Posterior cingulate gyrus (tissue), 11 donors: ENCODE results near the gene STN1.

Experiments used
- DNase-seq, 10 donors: peaks; one replicate each; pipeline versions ENCODE4 v3.0.0 to v3.0.0-alpha.2; 2020 to 2021; ENCODE audit warnings: mixed read lengths in 3 of 10
- intact Hi-C: fragments of 100-400 bp; cut with DNase I; formaldehyde crosslinking; loops from one replicate; pipeline ENCODE4 v1.15.1; 2023

The STN1 gene

DNA sequence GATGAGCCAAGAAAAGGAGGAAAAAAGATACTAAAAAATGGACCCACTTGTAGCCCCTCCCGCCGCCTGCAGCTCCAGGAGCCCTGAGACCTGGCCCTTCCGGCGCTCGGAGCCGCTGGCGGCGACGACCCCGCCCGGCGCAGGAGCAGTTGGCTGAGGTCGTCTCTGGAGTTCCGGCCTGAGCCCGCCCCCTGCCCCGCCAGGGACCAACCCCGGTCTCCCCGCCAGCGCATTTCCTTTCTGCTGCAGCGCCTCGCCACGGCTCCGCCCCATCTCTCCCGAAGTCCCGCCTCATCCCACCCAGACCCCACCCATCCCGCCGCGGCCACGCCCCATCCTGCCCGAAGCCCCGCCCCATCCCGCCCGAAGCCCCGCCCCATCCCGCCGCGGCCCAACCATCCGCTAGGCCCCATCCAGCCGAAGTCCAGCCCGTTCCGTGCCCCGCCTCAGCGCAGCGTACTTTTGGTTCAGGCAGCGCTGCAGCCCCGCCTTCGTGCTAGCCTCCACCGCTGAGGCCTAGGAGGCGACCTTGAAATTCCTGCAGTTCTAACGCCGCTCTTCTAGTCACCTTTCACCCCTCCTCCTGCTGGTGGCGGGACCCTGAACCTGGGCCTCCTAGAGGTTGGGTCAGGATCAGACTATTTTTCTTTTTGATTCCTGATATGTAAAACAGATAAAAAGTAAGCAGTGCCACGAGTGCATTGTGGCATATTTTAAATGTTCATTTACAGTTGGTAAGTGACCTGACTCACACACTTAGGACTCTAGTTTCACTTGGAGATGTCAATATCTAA lies at the start of gene STN1:
Gene STN1, minus strand, starts transcription at position 132 of the 794 bp plus-strand sequence. CDS start 590 bp downstream, outside the sequence.
- intact Hi-C loops = loop anchor here (5.0 to 10.0 kb wide), 3 partner anchors 49 to 204 kb away; partner anchors contain the start of genes SFR1 and SLK
- DNase-seq = peak; percentile 94 to 100 (median 98)

GRCh38 chr10:103967448-103968071 lies 49.6 kb upstream of the STN1 start:
- intact Hi-C loops = loop anchor here (1.0 to 5.0 kb wide), 2 partner anchors 50 to 154 kb away; partner anchors contain the start of gene STN1
- no peak for DNase-seq

DNA sequence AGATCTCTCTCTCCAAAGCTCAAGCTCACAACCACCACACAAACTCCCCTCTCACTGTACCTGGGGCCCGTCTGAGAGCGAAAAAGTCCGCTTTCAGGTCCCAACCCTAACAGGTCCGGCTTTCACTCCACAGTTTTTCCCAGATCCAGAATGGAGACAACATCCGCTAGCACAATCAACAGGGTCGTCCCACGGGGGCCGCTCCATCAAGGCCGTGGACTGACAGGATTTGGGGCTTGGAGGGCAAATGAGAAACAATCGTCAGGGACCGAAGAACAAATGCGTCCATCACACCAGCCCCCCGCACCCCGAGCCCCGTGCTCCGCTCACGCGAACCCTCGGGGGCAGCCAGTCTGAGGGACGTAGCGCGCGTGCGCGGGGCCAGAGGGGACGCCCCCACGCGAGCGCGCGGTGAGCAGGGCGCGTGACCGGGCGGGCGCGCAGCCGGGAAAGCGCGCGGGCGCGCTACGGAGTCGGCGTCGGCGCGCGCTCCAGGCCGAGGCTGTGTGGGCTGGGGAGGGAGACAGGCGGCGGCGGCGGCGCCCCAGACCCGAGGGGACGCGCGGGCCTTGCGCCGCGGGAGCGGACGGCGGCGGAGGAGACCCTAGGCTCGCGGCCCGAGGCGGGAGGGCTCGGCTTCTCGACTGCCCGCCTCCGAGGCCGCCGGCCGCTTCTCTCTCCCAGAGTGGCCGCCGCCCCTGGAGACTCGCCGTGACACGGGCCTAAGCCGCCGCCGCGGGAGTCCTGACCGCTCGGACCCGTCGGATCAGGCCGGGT lies 48.9 kb upstream of the STN1 start, which contains the start of gene SLK:
Gene SLK, plus strand, starts transcription at position 470 of the 777 bp plus-strand sequence. CDS start 606 bp downstream, outside the sequence.
- intact Hi-C loops = loop anchor here (1.0 to 5.0 kb wide), 2 partner anchors 50 to 154 kb away; partner anchors contain the start of gene STN1
- DNase-seq = peak; percentile 62 to 97 (median 74)

GRCh38 chr10:103960103-103960502 lies 42.1 kb upstream of the STN1 start:
- intact Hi-C loops = no loop called here
- no peak for DNase-seq

- intact Hi-C loops = no loop called here
- no peak for DNase-seq
Measured at GRCh38 chr10:103958996-103959395, 41.0 kb upstream of the STN1 start.

DNA sequence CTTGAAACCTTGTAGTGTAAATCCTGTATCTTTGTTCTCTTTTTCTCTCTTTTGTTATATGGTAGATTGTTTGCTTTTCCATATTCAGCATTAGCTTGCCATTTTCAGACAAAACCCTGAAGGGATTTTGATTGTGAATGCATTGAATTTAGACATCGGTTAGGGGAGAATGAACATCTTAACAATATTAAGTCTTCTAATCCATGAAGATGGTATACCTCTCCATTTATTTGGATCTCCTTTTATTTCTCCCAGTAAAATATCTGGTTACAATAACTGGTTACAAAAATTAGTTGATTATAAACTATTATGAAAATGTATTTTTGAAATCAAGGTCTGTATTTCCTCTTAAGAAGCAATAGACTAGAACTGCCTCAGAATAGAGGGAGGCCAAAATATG lies 36.6 kb upstream of the STN1 start:
- intact Hi-C loops = no loop called here
- DNase-seq = no peak

DNA sequence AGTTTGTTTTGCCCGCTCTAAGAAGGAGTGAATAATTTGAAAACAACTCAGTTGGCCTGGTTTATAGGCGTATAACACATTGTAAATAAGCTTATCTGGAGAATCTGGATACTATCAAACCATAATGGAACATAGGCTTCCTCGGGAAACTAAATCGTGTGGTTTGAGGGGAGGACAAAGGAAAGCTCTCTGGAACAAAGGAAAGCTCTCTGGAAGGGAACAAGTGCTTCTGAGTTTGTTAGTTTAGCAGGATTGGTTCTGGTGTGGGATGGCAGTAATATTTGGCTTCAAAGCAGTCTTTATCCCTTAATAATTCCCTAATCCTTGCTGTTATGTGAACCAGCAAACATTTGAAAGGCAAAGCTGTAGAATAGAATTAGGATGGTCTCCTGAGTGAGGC lies 34.0 kb upstream of the STN1 start:
- intact Hi-C loops = no loop called here
- no peak for DNase-seq

DNA sequence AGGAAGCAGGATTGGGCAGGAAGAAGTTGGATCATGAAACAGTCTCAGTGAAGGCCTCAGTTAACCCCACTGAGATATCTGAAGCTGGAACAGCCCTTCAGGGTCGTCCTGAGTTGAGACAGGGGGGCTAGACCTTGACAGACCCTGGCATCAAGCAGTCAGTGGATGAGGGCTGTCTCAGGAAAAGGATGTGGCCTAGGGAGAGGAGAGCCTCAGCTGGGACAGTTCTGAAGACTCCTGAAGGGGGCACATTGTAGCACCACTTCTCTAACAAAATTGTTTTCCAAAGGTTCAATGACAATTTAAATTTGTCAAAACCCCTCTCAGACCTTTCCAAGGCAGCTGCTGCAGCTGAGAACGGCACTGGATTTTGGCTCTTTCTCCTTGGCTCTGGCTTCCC lies 33.2 kb upstream of the STN1 start:
- no peak for DNase-seq
- intact Hi-C loops = no loop called here

DNA sequence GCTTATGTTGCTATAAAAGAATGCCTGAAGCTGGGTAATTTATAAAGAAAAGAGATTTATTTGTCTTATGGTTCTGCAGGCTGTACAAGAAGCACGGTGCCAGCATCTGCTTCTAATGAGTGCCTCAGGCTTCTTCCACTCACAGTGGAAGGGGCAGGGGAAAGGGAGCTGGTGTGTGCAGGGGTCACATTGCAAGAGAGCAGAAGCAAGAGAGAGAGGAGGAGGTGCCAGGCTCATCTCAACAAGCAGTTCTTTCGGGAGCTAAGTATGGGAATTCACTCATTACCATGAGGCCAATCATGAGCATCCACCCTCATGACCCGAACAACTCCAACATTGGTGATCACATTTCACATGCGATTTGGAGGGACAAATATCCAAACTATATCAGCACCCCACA lies 31.7 kb upstream of the STN1 start:
- intact Hi-C loops = no loop called here

GRCh38 chr10:103947799-103948516 lies 30.0 kb upstream of the STN1 start:
- intact Hi-C loops = no loop called here
- DNase-seq = no peak

More for the DNA sequence above, 31.7 kb upstream of the STN1 start:
- no peak for DNase-seq

DNA sequence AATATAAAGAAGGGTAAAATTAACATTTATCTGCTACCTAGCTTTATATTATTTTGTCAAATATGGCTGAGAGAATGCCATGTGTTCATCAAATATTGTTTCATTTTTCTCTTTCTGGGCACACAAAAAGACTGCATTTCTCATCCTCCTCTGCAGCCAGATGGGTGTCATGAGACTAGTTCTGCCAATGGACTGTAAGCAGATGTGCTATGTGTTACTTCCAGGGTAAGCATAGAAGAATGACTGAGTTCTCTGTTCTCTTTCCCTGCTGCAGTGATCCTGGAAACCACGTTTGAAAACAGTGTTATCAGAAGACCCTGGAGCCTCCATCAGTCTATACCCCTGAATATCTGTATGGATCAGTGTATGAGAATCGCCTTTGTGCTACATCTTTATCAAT lies 24.9 kb upstream of the STN1 start:
- DNase-seq = no peak
- intact Hi-C loops = no loop called here

DNA sequence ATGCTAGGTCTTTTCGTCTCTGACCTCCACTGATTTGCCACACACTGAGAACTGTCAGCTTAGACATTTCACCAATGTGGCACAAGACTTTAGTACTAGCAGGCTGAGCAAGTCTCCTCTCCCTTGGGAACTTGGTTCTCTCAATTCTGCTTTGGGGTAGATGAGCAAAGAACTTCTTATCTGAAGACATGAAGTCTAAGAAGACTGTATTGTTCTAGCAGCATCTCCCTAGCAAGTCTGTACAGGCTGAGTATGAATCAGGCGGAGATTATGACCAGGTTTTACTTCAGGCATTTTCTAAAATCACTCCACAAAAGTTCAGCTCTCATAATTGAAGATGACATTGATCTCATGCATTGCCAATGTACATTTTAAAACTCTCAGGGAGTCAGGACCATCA lies 23.8 kb upstream of the STN1 start:
- intact Hi-C loops = no loop called here
- no peak for DNase-seq

GRCh38 chr10:103939522-103939921 lies 21.5 kb upstream of the STN1 start:
- intact Hi-C loops = no loop called here
- DNase-seq = no peak

DNA sequence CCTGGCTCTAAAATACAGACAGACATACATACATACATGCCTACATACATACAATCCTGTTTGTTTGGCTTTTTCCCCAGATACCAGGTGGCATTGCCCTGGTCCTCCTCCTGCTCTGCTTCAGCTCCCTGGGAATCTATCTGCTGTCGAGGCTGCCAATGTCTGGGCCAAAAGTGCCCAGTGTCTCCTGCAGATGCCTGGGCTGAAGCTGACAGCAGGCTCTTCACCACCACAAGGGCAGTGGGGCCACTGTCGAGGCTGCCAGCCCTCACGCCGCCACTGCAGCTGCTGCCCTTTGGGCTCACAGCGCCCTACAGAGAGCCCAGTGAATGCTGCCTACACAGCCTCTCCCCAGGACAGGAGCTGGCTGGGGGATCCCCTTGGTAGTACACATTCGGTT lies 18.0 kb upstream of the STN1 start:
- DNase-seq = peak in 9 of 10 donors; percentile 20 to 93 (median 55)
- intact Hi-C loops = no loop called here

DNA sequence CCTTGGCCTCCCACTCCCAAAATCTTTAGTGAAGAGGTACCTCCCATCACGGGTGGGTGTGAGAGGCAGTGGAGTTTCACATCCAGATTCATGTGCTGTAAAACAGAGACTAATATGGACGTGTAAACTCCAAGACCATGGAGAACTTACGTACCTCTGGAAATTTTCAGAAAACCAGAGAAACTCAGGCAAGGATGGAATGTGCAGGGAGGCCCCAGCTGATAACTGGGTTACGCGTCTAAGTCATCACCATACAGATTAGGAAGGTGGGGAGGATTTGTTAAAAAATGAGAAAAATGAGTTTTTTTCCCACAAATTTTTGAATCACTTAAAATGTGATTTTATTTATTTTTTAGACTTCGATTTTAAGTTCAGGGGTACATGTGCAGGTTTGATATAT lies 16.3 kb upstream of the STN1 start:
- DNase-seq = no peak
- intact Hi-C loops = no loop called here

GRCh38 chr10:103933557-103934121 lies 15.7 kb upstream of the STN1 start:
- DNase-seq = peak in 9 of 10 donors; percentile 34 to 95 (median 74)

DNA sequence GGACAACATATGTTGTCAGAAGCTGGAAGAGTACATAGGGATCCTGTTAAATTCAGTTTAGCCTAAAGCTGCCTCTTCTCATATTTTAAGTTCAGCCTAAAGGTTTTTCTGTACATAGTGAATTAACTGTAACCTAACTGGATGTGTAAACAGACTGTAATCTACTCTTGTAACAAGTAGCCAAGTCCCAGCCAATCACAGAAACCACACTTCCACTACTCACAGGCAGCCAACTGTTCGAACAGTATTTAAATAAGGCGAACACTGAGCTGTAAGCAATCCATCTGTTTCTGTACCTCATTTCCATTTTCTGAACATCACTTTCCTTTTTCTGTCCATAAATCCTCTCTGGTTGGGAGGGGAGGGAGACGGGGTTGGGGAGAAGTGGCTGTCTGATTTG lies 15.0 kb upstream of the STN1 start:
- intact Hi-C loops = no loop called here
- DNase-seq = no peak

More at GRCh38 chr10:103933557-103934121, 15.7 kb upstream of the STN1 start:
- intact Hi-C loops = no loop called here

- no peak for DNase-seq
- intact Hi-C loops = no loop called here
Measured at GRCh38 chr10:103932271-103932670, 14.3 kb upstream of the STN1 start.

- no peak for DNase-seq
- intact Hi-C loops = no loop called here
Measured at GRCh38 chr10:103931603-103932002, 13.6 kb upstream of the STN1 start.

GRCh38 chr10:103930881-103931280 lies 12.9 kb upstream of the STN1 start:
- DNase-seq = no peak
- intact Hi-C loops = no loop called here
